GM12891 (cell line): ENCODE measurements around the gene ANKEF1.

ENCODE experiments used
- POLR2A ChIP-seq: IDR thresholded peaks from 2 replicates; pipeline ENCODE4 v1.6.1; 2011; ENCODE audit warnings: low read depth, low read length, control low read depth
- POLR2AphosphoS5 ChIP-seq: IDR thresholded peaks from 2 replicates; pipeline ENCODE4 v1.6.1; 2011; ENCODE audit warnings: low read depth, low read length, control low read depth
- SPI1 ChIP-seq: IDR thresholded peaks from 2 replicates; pipeline ENCODE4 v1.6.1; 2011; ENCODE audit warnings: low read depth, low read length, control low read depth
- TAF1 ChIP-seq: IDR thresholded peaks from 2 replicates; pipeline ENCODE4 v1.6.1; 2011; ENCODE audit warnings: low read depth, low read length, control low read depth

GRCh38 chr20:10023911-10024310 lies 10.9 kb upstream of the ANKEF1 start:
- TF ChIP-seq POLR2A (no peak), POLR2AphosphoS5 (no peak), SPI1 (no peak), TAF1 (no peak)
